Liver (tissue), 9 donors: Measurements from ENCODE around the gene SLC12A7. TPM values are rescaled to one million over a fixed set of nuclear protein-coding genes. Genes with fewer than 3 reads are reported as not detected.

ENCODE experiments used
- DNase-seq: peaks from one replicate; pipeline ENCODE4 v3.0.0-alpha.2; 2017; ENCODE audit warnings: low spot score
- H3K27ac ChIP-seq, 2 donors: one replicate each; pipeline ENCODE4 v1.7.0; 2013; ENCODE audit warnings: inconsistent platforms in 2 of 2, low read length in 2 of 2, control low read depth in 1 of 2, low read depth in 1 of 2, mild to moderate bottlenecking in 1 of 2
- H3K27me3 ChIP-seq, 4 donors: one replicate each; pipeline versions ENCODE4 v1.6.1 to v1.7.0; 2013; ENCODE audit warnings: low read length in 3 of 4, inconsistent platforms in 1 of 4, mild to moderate bottlenecking in 1 of 4, moderate library complexity in 1 of 4; ENCODE audit not compliant: control insufficient read depth in 4 of 4, insufficient read depth in 4 of 4
- H3K36me3 ChIP-seq, 4 donors: one replicate each; pipeline versions ENCODE4 v1.6.1 to v1.7.0; 2013; ENCODE audit warnings: low read length in 3 of 4, mild to moderate bottlenecking in 3 of 4, low read depth in 1 of 4, moderate library complexity in 1 of 4; ENCODE audit not compliant: control insufficient read depth in 4 of 4, insufficient read depth in 3 of 4
- H3K4me1 ChIP-seq, 4 donors: one replicate each; pipeline versions ENCODE4 v1.6.1 to v1.7.0; 2013; ENCODE audit warnings: low read length in 3 of 4, mild to moderate bottlenecking in 3 of 4, moderate library complexity in 1 of 4; ENCODE audit not compliant: control insufficient read depth in 4 of 4, insufficient read depth in 4 of 4
- H3K4me3 ChIP-seq, 3 donors: one replicate each; pipeline versions ENCODE4 v1.6.1 to v1.7.0; 2013; ENCODE audit warnings: low read length in 3 of 3, control low read depth in 1 of 3, low read depth in 1 of 3, mild to moderate bottlenecking in 1 of 3
- H3K9ac ChIP-seq, 2 donors: one replicate each; pipeline ENCODE4 v1.7.0; 2013; ENCODE audit warnings: low read length in 2 of 2, mild to moderate bottlenecking in 2 of 2, moderate library complexity in 2 of 2, control low read depth in 1 of 2, low read depth in 1 of 2
- H3K9me3 ChIP-seq, 4 donors: one replicate each; pipeline versions ENCODE4 v1.6.1 to v1.7.0; 2013; ENCODE audit warnings: low read length in 3 of 4; ENCODE audit not compliant: control insufficient read depth in 4 of 4
- EGR1 ChIP-seq, 2 donors: IDR thresholded peaks; 2 replicates each; pipeline ENCODE4 v1.6.1; 2016 to 2018; ENCODE audit warnings: antibody characterized with exemption in 2 of 2, low read depth in 2 of 2
- FOXA1 ChIP-seq: IDR thresholded peaks from 2 replicates; pipeline ENCODE4 v1.6.1; 2016; ENCODE audit warnings: antibody characterized with exemption
- FOXA2 ChIP-seq: IDR thresholded peaks from 2 replicates; pipeline ENCODE4 v1.6.1; 2016; ENCODE audit warnings: antibody characterized with exemption
- GABPA ChIP-seq, 2 donors: IDR thresholded peaks in 1 of 2; conservative IDR thresholded peaks in 1 of 2; 2 replicates each; pipeline ENCODE4 v1.6.1; 2016; ENCODE audit warnings: antibody characterized with exemption in 2 of 2, mild to moderate bottlenecking in 1 of 2, moderate library complexity in 1 of 2
- HNF4A ChIP-seq, 2 donors: conservative IDR thresholded peaks; 2 replicates each; pipeline ENCODE4 v1.6.1; 2016; ENCODE audit warnings: antibody characterized with exemption in 2 of 2, mild to moderate bottlenecking in 2 of 2
- HNF4G ChIP-seq: IDR thresholded peaks from 2 replicates; pipeline ENCODE4 v1.6.1; 2016; ENCODE audit warnings: antibody characterized with exemption
- JUND ChIP-seq, 2 donors: IDR thresholded peaks; 2 replicates each; pipeline ENCODE4 v1.6.1; 2016; ENCODE audit warnings: antibody characterized with exemption in 2 of 2
- REST ChIP-seq: IDR thresholded peaks from 2 replicates; pipeline ENCODE4 v1.6.1; 2016; ENCODE audit warnings: antibody characterized with exemption, mild to moderate bottlenecking
- RXRA ChIP-seq, 2 donors: IDR thresholded peaks; 2 replicates each; pipeline ENCODE4 v1.6.1; 2017 to 2018; ENCODE audit warnings: antibody characterized with exemption in 2 of 2, mild to moderate bottlenecking in 1 of 2
- TAF1 ChIP-seq: conservative IDR thresholded peaks from 2 replicates; pipeline ENCODE4 v1.6.1; 2016; ENCODE audit warnings: antibody characterized with exemption, mild to moderate bottlenecking
- YY1 ChIP-seq: IDR thresholded peaks from 2 replicates; pipeline ENCODE4 v1.6.1; 2016; ENCODE audit warnings: antibody characterized with exemption, mild to moderate bottlenecking
- ZBTB33 ChIP-seq: IDR thresholded peaks from 2 replicates; pipeline ENCODE4 v1.6.1; 2016; ENCODE audit warnings: antibody characterized with exemption
- WGBS: extraction: QIAGEN DNeasy Blood & Tissue Kit; methylation state at CpG from one replicate; pipeline ENCODE4 v1.1.7; 2013; 5-methylcytosine and 5-hydroxymethylcytosine counted together
- polyA plus RNA-seq, 2 donors: library from polyadenylated mRNA; stranded (reverse) in 1 of 2; unstranded in 1 of 2; fragments of 200-250 nt in 1 of 2; fragments of >200 nt in 1 of 2; fragmentation: Nextera tagmentation in 1 of 2; extraction: Ambion mirVana in 1 of 2; gene quantifications; one replicate each; pipeline versions ENCODE4 v1.2.1 to v1.2.3, GENCODE V29; 2013 to 2015
- total RNA-seq, 2 donors: library from RNA; depleted of rRNA; stranded (reverse); fragments of >200 nt; gene quantifications; one replicate each; pipeline ENCODE4 v1.2.3, GENCODE V29; 2014
- TF ChIP-seq, protein P1 (sequence below): IDR thresholded peaks from 2 replicates; pipeline ENCODE4 v1.6.1; 2016; ENCODE audit warnings: antibody characterized with exemption
- TF ChIP-seq, protein P2 (sequence below): IDR thresholded peaks from 2 replicates; pipeline ENCODE4 v1.6.1; 2016; ENCODE audit warnings: antibody characterized with exemption
- donor health status: healthy.
- donor health status: healthy.
- donor health status: healthy.
- donor health status: healthy.
- donor health status: healthy.

SLC12A7 gene
- total and polyA plus RNA-seq, 4 donors: 12.3 to 64.2 (median 28.9) TPM

DNA sequence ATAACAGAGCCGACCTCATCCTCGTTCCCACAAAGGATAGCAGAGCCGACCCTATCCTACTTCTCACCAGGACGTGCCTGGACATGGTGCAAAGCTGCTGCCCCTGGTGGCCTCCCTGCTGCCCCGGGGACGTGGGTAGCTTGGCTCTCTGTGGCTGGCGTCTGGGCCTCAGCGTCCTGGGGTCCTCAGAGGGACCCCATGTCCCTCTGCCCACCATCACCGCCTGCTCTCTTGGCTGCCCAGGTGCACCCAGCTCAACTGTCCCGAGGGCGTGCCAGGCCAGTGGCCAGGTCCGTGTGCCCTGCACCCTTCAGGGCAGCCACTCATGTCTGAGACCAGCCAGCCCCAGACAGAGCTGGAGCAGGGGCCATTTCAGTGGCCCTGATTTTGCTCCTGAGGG is 94.8 kb downstream of the SLC12A7 start:
- no peaks in the 10 kb centered on the region for H3K9me3 ChIP-seq
- no peak for TF ChIP-seq FOXA1
- TF ChIP-seq REST: no peak
- no peak for TF ChIP-seq JUND (IDR thresholded peaks at IDR 0.05)
- no peak for TF ChIP-seq YY1
- TF ChIP-seq TAF1: no peak
- no peak for TF ChIP-seq HNF4G
- no peak for TF ChIP-seq GABPA (IDR thresholded peaks at IDR 0.05 in 1 of 2, conservative IDR thresholded peaks at IDR 0.05 in 1 of 2)
- TF ChIP-seq, protein P1, sequence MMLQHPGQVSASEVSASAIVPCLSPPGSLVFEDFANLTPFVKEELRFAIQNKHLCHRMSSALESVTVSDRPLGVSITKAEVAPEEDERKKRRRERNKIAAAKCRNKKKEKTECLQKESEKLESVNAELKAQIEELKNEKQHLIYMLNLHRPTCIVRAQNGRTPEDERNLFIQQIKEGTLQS: no peak
- TF ChIP-seq, protein P2, sequence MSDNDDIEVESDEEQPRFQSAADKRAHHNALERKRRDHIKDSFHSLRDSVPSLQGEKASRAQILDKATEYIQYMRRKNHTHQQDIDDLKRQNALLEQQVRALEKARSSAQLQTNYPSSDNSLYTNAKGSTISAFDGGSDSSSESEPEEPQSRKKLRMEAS: no peak
- no peak for TF ChIP-seq RXRA (IDR thresholded peaks at IDR 0.05)
- no peak for TF ChIP-seq ZBTB33
- no peak for TF ChIP-seq EGR1 (IDR thresholded peaks at IDR 0.05; ENCODE audit: low read depth in 2 of 2)
- no peak for TF ChIP-seq FOXA2
- H3K36me3 ChIP-seq: no peaks in the 10 kb centered on the region
- H3K27ac ChIP-seq: no peak overlapping the region
- peaks cover 0 to 9% (median 3%) of the 10 kb centered on the region in 4 donors for H3K4me1 ChIP-seq
- H3K9ac ChIP-seq: no peak overlapping the region
- H3K4me3 ChIP-seq: no peak overlapping the region
- H3K27me3 ChIP-seq: no peaks in the 10 kb centered on the region
- WGBS: 76% methylated on average over 12 of the region's 12 CpGs
- DNase-seq: no peak

GRCh38 chr5:1016476-1016875 is 95.4 kb downstream of the SLC12A7 start:
- Histone ChIP-seq H3K27me3 (no peaks in the 10 kb centered on the region), H3K9me3 (no peaks in the 10 kb centered on the region), H3K4me3 (no peak overlapping the region), H3K9ac (no peak overlapping the region), H3K36me3 (no peaks in the 10 kb centered on the region), H3K4me1 (peaks cover 0 to 9% (median 3%) of the 10 kb centered on the region in 4 donors), H3K27ac (no peak overlapping the region)
- TF ChIP-seq HNF4A (conservative IDR thresholded peaks at IDR 0.05) (peak in 1 of 2 donors; percentile 2), REST (no peak)
- WGBS: 79% methylated on average over 16 of the region's 16 CpGs
- no peak for DNase-seq
